ENCODE data around the gene LIPA.

DNA sequence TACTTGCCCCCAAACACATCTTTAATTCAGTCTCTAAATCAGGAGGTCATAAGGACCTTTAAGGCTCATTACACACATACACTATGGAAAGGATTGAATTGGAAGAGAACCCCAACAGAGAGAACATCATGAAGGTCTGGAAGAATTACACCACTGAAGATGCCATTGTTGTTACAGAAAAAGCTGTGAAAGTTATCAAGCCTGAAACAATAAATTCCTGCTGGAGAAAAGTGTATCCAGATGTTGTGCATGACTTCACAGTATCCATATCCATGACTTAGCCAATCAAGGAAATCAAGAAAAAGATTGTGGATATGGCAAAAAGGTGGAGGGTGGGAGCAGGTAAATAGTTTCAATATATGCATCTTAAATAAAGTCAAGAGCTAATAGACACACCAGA, 13.7 kb downstream of the LIPA start:
- TF ChIP-seq ZNF8 (CRISPR knock-in tag; IDR thresholded peaks at IDR 0.05) (no peak), ZFP30 (CRISPR knock-in tag; IDR thresholded peaks at IDR 0.05) (no peak), ZNF565 (CRISPR knock-in tag; conservative IDR thresholded peaks at IDR 0.05; ENCODE audit: low read depth) (no peak), ARNTL (CRISPR knock-in tag; IDR thresholded peaks at IDR 0.05; ENCODE audit: borderline replicate concordance, low read depth) (no peak), GLIS3 (CRISPR knock-in tag; IDR thresholded peaks at IDR 0.05) (no peak), BACH2 (CRISPR knock-in tag; IDR thresholded peaks at IDR 0.05; ENCODE audit: borderline replicate concordance) (no peak), PPARA (CRISPR knock-in tag; IDR thresholded peaks at IDR 0.05; ENCODE audit: borderline replicate concordance) (no peak), ESRRG (CRISPR knock-in tag; IDR thresholded peaks at IDR 0.05) (no peak), TCF4 (CRISPR knock-in tag; IDR thresholded peaks at IDR 0.05; ENCODE audit: borderline replicate concordance) (no peak)
- TF ChIP-seq, protein P1, sequence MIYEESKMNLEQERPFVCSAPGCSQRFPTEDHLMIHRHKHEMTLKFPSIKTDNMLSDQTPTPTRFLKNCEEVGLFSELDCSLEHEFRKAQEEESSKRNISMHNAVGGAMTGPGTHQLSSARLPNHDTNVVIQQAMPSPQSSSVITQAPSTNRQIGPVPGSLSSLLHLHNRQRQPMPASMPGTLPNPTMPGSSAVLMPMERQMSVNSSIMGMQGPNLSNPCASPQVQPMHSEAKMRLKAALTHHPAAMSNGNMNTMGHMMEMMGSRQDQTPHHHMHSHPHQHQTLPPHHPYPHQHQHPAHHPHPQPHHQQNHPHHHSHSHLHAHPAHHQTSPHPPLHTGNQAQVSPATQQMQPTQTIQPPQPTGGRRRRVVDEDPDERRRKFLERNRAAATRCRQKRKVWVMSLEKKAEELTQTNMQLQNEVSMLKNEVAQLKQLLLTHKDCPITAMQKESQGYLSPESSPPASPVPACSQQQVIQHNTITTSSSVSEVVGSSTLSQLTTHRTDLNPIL (CRISPR knock-in tag; IDR thresholded peaks at IDR 0.05; ENCODE audit: low read depth) = no peak
- TF ChIP-seq, protein P2, sequence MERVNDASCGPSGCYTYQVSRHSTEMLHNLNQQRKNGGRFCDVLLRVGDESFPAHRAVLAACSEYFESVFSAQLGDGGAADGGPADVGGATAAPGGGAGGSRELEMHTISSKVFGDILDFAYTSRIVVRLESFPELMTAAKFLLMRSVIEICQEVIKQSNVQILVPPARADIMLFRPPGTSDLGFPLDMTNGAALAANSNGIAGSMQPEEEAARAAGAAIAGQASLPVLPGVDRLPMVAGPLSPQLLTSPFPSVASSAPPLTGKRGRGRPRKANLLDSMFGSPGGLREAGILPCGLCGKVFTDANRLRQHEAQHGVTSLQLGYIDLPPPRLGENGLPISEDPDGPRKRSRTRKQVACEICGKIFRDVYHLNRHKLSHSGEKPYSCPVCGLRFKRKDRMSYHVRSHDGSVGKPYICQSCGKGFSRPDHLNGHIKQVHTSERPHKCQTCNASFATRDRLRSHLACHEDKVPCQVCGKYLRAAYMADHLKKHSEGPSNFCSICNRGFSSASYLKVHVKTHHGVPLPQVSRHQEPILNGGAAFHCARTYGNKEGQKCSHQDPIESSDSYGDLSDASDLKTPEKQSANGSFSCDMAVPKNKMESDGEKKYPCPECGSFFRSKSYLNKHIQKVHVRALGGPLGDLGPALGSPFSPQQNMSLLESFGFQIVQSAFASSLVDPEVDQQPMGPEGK (CRISPR knock-in tag; IDR thresholded peaks at IDR 0.05; ENCODE audit: borderline replicate concordance) = no peak
